ENCODE results near the gene FRRS1L.

The FRRS1L gene, protein sequence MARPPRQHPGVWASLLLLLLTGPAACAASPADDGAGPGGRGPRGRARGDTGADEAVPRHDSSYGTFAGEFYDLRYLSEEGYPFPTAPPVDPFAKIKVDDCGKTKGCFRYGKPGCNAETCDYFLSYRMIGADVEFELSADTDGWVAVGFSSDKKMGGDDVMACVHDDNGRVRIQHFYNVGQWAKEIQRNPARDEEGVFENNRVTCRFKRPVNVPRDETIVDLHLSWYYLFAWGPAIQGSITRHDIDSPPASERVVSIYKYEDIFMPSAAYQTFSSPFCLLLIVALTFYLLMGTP

DNA sequence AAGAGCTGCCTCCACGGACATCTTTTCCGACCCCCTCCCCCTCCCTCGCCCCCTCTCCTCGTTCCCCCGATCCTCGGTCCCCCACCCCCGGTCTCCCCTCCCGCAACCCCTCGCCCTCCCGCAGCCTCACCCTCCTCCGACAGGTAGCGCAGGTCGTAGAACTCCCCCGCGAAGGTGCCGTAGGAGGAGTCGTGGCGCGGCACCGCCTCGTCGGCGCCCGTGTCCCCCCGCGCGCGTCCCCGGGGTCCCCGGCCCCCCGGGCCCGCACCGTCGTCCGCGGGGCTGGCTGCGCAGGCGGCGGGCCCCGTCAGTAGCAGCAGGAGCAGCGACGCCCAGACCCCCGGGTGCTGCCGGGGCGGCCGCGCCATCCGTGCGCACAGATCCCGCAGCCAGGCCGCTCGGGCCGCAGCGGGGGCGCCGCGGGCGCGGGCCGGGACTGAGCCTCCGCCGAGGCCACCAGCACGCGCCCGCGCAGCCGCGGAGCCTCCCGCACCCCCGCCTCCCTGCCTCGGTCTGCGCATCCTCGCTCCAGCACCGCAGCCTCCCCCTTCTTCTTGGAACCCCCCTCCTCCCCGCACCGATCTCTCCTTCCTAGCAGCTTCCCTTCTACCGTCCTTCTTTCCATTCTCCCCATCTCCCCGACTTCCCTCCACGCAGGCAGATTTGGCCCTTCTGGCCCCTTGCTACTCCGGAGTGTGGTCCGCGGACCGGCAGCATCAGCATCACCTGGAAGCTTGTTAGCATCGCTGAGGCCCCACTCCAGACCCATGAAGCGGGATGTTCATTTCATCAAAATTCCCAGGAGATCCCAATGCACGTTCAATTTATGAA is at the start of gene FRRS1L:
Gene FRRS1L (minus strand): TSS at position 479 of the 831 bp plus-strand sequence. CDS start 111 bp downstream, at position 368.
- DNase-seq, result peak; percentile 29

DNA sequence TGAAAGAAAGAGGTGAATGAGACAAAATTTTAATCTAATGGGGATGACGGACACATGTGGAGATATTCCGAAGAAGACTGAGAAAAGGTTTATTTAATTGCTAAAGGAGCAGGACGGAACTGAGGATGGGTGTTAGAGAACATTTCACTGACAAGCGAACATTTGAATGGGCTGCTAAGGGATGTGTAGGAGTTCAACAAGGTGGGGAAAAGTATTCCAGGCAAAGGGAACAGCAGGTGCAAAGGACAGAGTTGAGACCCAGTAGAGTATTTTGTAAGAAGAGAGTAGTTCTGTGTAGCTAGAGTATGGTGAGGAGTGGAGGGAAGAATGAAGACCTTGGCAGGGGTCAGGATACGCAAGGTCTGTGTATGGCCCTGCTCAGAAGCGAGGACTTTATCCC is 47.4 kb upstream of the FRRS1L start:
- no peak for DNase-seq

DNA sequence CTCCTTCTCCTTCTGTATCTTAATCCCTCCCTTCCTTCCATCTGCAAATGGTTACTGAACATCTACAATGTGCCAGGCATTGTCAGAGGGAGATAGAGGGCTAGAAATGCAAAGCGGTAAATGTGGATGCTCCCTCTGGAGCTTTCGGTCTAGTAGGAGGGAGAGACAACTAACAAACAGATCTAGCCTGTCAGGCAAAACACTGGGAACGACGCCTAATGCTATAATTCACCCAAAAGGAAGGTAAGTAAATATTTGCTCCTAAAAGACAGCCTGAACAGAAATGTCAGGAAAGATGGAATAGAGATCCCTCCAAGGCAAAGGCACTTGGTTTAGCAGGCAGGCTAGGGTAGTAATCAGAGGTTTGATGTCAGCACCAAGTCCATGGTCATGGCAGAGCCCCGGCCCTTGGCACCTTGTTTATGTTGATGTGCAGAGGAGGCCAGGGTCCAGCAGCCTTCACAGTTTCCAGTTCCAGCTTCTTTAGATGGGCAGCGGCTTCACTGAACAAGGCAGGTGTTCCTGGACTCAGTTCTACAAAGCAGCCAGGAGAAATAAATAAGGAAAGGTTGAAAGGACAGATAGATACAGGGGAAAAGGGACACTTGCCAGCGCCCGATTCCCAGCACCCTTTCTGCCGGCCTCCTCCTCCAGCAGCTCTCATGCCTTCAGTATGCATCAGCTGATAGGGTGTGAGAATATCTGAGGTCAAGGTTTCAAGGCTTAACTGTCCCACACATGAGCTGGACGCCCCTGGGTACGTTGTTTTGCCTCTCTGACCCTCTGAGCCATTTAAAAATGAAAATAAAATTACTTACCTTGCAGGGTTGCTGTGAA is 46.5 kb upstream of the FRRS1L start:
- DNase-seq, result no peak

DNA sequence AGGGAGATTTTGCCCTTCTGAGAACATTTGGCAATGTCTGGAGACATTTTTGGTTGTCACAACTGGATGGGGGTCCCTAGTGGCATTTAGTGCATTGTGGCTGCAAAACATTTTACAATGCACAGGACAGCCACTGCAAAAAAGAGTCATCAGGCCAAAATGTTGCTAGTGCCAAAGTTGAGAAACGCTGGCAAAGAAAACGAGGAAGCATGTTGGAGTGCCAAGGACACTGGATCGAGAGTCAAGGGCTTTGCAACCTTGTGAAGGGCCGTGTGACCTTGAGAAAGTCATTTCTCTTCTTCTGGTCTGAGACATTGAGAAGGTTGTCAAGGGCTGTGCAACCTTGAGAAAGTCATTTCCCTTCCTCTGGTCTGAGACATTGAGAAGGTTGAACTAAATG is 45.7 kb upstream of the FRRS1L start:
- no peak for DNase-seq

DNA sequence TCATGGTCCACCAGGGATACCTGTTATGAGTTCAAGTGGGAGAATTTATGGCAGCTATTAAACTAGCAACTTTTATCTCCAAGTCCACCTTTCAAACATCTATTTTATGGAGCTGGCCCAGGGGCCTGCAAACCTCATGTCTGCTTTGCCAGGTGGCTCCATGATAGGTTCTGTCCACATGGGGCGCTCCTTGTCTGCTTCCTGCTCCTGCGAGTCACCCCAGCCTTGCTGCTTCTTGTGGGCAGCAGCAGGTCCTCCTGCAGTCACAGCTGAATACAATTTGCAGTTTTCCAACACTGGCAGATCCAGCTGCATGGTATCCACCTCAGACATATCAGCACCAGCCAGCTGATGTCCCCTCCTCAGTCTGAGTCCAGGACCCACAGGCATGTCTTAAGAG is 39.6 kb upstream of the FRRS1L start:
- DNase-seq, result no peak

DNA sequence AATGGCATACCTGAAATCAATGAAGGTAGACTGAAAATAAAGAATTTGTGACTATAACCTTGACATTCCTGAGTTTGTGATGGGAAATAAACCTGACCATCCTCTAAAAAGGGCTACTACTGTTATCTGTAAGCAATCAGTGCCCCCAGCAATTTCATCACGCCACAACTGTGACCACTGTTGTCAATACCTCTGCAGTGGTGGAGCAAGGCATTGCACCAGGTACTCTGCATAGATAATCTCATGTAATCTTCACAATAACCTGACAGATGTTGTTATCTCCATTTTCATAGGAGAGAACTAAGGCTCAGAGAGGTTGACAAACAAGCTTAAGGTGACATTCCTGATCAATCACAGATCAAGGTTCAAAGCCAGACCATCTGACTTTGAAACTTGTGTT is 38.5 kb upstream of the FRRS1L start:
- no peak for DNase-seq

DNA sequence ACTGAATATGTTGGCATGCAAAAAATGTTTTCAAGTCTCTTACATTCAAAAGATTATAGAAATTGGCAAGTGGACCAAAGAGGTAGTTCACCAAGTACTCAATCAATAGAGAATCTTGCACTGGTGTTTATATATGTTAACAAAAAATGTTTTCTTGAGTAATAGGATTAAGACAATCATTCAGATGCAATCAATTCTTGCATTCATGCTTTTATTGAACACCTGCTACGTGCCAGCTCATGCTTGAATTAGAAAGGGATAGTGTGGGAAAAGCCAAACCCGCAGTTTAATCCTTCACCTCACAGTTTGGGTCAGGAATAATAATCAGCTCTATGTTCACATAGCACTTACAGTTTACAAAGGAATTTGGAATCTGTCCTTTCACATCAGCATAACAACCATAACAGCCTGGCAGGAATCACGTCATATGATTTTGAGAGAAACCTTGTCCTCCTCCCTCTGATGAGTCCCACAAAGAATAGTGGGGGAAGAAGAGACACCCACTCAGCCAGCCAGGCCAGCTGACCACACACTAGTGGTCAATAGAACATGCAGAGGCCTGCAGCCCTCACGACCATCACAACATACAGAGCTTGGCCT is 36.8 kb upstream of the FRRS1L start:
- no peak for DNase-seq

DNA sequence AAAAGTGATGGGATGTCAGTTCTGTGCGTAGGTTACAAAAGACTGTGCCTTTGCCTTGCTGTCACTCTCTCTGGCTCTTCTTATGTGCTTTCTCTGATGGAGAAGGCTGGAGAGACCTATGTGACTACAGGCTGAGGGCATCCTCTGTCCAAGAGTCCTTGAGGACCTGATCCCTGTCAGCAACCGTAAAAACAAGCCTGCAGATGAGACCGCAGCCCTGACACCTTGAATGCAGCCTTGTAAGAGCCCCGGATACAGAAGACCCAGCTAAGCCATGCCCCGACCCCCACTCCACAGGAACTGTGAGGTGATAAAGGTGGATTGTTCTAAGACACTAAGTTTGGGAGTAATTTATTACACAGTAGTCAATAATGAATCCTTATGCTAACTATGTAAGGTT is 32.6 kb upstream of the FRRS1L start:
- DNase-seq, result no peak

DNA sequence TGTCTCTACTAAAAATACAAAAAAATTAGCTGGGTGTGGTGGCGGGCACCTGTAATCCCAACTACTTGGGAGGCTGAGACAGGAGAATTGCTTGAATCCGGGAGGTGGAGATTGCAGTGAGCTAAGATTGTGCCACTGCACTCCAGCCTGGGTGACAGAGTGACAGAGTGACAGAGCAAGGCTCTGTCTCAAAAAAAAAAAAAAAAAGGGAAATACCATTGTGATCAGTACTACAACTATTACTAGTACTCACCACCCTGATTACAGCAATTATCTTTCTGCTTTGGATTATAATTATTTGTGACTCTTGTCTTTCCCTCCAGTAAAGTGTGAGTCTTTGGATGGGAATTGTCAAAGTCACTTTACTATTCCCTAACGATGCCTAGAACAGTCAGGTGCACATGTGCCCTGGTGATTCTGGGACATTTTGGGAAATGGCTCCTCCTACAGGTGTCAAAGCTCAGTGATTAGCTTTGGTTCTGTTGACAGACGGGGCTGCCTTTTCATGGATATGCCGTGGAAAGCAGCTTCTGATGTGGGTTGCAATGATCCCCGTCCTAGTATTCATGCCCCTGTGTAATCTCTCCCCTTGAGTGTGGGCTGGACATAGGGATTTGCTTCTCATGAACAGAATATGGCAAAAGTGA is 31.8 kb upstream of the FRRS1L start:
- DNase-seq, result no peak

DNA sequence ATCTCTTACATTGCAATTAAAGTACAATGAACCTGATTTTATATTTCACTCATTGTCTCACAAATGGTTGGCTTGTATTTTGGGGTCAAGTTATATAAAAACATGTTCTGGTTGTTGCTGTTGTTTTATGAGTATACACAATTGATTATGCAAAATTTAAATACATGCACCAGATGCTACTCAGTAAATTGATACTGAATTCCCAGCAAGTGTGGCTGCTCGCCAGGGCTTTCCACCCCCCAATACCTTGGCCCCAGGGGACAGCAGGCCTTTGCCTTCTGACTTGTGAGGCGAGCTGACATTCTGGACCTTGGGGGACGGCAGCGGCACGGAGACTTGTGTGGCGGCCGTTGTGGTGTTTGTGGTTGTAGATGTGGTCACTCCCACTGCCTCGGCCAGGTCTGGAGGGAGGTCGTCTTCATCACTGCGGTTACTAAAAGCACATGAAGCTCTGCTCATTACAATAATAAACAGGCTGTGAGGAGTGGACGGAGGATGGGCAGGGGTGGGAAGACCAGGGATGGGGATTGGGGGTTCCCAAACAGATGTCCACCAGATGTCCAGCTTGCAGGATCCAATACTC is 27.0 kb upstream of the FRRS1L start:
- no peak for DNase-seq

DNA sequence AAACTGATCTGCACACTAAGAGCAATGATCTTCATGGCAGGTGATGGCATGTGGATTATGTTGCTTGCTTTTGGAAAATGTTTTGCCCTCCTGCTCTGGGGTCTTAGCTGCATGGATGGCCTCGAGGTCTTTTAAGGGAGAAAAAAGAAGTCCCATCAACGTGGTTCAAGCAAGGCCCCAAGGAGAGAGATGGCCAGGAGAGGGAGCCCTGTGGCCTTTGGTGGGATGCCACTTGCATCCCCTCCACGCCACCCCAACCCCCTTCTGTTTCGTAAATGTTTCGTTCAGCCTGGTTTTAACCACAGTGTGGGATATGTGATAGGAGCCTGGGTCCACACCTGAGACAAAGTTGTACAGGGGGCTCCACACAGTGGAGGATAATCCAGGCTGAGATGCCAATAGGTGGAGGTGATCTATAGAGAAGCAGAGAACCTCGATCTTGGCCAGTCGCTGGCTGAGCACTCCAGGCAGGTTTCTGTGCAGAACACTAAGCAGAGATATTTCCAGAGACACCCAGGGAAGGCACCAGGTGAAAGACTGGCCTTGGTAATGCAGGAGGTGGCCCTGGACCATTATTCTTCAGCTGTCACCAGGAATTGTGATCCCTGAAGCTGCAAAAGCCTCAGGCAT is 25.8 kb upstream of the FRRS1L start:
- DNase-seq, result peak; percentile 28

DNA sequence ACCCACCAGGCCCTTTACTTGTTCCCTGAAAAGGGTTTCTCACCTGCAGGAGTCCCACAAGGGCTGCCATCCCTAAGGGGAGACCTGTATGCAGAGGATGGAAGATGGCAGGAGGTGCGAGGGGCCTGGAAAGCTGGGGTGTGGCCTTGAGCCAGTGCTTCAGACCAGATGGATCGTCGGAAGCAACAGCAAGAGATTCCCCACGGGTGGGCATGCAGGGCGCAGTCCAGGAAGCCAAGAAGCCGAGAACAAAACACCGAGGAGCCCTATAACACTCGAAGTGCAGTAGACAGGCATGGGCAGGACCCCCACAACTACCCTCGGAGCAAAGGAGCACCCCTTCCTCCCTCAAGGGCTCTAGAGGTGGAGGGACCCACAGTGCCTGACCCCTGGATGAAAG is 24.7 kb upstream of the FRRS1L start:
- no peak for DNase-seq

DNA sequence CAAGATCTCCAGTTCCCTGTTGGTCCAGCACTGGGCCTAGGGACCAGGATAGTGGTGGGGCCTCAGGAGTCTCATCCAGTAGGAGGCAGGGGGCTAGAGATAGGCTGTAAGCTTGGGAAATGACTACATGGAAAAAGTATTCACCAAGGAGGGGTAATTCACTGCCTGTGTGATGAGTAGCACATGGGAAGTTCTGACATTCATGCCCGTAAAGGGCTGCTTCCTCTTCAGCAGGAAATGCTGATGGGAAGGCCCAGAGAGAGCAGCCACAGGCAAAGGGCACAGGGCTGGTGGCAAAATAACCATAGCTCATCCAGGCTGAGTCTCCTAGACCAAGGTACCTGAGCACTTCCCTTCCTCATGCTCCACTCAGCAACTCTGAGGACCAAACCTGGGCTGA is 23.1 kb upstream of the FRRS1L start:
- DNase-seq, result no peak

DNA sequence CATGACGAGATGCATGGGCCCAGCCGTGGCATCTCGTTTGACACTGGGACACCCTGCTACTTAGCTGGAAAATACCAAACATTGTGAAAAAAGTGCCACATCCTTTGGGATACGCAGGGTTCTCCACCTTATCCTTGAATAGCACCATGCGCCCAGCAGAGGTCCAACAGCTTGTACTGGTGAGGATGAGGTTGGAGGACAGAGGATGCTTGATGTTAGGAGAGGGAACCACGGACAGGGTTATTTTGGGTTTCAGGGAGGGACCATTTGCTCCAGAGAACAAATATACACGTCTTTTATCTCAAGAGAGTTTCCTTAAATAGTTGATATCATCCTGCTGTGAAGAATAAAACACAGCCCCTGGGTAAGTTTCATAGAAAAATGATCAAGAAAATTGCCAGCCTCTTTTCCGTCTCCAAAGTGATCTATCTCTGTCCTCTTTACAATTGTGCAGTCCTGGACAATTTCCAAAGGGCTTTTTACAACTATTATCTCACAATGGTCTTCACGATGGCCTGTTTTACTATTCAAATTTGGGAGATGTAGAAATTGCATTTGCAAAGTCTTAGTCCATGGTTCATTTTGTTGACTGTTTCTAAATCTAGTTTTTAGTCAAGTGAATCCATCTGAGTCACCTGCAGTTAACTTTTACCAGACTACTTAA is 19.9 kb upstream of the FRRS1L start:
- no peak for DNase-seq

DNA sequence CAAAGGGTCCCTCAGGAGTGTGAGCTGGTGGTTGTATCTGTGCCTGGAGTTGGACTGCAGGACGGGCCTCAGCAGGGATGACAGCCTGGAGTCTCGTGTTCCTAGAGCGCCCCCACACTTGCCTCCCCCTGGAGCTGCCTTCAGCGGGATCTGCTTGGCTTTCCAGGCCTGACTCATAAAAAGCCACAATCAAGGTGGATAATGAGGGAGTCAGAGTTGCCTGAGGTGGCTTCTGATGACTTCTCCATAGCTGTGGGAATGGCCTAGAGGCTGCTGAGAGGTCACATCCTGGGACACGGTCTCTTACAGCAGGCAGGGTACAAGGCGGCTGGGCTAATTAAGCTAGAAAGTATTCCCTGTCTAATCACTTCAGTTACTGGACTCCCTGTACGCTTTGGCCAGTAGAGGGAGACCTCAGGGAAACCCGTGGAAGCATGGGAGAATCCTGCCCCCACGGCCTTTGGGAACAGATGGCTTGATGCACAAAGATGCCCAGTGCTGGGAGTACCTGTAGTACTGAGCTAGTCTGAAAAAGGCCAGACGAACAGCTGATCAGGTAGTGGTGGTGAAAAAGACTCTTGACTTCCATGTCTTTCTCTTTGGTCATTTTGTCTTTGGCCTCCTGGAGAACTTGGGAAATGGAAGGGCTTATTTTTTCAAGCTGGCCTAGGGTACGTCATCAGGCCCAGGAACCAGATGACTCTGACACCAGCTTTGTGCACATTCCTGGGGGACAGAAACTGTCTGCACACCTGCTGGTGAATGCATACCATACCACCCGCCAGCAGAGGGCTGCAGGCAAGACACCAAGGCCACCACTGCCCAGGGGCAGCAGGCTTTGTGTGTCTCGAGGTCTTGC is 16.1 kb upstream of the FRRS1L start:
- no peak for DNase-seq

DNA sequence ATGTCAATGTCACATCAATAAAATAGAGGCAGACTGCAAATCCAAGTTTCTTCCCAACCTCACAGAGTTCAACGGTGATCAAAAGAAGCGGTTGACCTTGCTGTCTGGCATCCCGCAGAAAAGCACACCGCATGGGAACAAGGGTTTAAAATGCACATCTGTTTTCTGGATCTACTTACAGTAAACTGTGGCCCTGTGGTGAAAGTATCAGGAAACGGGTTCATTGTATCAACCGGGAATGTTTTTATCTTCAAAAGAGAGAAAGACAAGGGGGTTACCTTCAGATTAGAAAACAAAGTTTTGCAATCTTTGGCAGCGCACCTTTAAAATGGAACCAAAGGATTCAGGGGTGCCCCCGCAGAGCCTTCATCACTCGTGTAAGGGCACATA is 15.5 kb upstream of the FRRS1L start:
- DNase-seq, result no peak

DNA sequence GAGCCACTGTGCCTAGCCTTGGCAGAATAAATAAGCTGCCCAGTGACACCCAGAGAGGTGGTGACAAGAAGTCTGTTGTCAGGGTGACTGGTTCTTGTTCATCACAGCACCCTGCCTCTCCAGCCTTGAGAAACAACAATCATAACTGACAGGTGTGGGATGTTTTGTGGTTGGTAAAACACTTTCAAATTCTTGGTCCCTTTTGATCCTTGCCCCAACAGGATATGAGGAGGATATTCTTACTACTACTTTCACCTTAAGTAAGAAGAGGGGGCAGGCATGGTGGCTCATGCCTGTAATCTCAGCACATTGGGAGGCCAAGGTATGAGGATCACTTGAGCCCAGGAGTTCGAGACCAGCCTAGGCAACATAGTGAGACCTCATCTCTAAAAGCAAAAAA is 14.2 kb upstream of the FRRS1L start:
- no peak for DNase-seq

DNA sequence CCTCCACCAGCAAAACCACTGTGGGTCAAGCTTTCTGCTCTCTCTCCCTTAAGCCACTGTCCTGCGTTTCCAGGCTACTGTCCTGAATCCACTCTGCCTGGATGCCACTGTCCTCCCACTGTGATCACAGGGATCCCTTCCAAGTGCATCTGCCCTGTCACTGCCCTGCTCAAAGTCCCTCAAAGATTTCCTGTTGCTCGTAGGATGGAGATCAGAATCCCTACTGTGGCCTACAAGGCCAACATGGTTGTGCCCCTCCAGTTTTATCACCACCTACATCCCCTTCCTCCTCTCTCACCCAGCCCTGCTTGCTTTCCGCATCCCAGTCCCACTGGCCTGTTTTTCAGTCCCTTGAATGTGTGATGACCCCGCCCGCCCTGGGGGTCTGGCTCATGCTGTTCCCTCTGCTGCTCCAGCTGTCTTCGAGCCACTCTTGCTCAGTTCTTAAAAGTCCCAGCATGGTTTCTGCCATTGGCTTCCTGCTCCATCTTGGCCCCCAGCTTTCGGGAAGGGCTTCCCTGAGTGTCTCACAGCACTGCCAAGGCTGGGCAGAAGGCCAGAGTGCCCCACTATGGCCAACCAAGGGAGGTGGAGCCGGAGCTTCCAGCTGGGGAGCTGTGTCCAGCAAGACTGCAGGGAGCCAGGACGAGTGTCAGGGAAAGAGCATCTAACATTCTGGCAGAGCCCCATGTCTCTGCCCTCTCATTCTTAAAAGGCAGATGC is 12.9 kb upstream of the FRRS1L start:
- no peak for DNase-seq

DNA sequence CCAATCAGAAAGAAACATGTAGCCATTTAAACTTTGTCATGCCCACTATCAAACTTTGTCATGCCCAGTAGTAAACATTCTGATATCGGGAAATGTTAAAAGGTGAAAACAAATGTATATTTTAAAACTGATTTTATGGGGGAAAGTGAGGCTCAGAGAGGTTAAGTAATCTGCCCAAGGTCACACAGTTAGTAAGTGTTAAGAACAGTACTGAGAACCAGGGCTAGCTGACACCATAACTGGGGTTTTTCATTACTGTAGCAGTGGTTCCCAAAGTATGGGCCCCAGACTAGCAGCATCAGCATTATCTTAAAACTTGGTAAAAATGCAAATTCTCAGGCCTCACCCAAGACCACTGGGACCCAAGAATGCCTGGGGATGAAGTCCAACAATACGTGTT is 9.9 kb upstream of the FRRS1L start:
- DNase-seq, result no peak

DNA sequence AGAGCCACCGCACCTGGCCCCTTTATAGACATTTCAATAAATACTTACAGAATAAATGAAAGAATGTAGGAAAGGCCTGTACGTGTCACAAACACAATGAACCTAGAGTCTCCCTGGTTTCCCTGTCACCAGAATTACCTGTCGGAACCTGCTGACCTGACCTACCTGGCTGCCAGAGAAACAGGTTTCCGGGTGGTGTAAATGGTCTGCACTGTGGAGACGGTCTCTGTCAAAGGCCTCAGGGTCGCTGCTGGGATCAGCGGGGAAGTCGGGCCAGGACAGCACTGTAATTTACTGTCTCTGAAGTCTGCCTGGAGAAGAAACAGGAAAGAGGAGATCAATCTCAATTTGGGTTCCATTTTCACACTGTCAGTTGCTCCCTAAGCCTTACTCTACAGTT is 9.3 kb upstream of the FRRS1L start:
- DNase-seq, result no peak
